HL-60 (cell line): Measurements from ENCODE around the gene UBE2E2.

Source experiments
- GABPA ChIP-seq: IDR thresholded peaks from 2 replicates; pipeline ENCODE4 v1.6.1; 2012; ENCODE audit warnings: low read depth
- TF ChIP-seq, protein P1 (sequence below): IDR thresholded peaks from one replicate; pipeline ENCODE4 v1.5.1; 2011; ENCODE audit warnings: low read length, control low read depth, inconsistent platforms; ENCODE audit not compliant: insufficient read depth

DNA sequence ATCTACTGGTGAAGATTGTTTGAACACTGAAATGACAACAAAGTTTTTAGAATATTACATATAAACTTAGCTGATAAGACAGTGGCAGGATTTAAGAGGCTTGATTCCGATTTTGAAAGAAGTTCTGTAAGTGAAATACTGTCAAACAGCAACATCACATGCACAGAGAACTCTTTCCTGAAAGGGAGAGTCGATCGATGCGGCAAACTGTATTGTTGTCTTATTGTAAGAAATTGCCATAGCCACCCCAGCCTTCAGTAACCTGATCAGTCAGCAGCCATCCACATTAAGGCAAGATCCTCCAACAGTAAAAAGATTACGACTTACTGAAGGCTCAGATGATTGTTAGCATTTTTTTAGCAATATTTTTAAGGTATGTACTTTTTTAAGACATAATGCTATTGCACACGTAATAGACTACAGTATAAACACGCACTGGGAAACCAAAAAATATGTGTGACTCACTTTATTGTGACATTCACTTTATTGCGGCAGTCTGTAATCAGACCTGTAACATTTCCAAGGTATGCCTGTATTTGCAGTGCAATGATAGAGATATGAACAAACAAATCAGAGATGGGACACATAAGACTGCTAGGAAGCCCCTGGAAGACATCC, 377.1 kb downstream of the UBE2E2 start:
- TF ChIP-seq, protein P1, sequence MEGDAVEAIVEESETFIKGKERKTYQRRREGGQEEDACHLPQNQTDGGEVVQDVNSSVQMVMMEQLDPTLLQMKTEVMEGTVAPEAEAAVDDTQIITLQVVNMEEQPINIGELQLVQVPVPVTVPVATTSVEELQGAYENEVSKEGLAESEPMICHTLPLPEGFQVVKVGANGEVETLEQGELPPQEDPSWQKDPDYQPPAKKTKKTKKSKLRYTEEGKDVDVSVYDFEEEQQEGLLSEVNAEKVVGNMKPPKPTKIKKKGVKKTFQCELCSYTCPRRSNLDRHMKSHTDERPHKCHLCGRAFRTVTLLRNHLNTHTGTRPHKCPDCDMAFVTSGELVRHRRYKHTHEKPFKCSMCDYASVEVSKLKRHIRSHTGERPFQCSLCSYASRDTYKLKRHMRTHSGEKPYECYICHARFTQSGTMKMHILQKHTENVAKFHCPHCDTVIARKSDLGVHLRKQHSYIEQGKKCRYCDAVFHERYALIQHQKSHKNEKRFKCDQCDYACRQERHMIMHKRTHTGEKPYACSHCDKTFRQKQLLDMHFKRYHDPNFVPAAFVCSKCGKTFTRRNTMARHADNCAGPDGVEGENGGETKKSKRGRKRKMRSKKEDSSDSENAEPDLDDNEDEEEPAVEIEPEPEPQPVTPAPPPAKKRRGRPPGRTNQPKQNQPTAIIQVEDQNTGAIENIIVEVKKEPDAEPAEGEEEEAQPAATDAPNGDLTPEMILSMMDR = no peak
- TF ChIP-seq GABPA = no peak
